K562 (cell line): ENCODE data around the gene R3HDM2.

Experiments
- EP300 ChIP-seq: IDR thresholded peaks from 2 replicates; pipeline ENCODE4 v1.6.1; 2012; ENCODE audit warnings: low read length, improper control_type of control experiment
- HDGF ChIP-seq: fragments of 450-650 bp; IDR thresholded peaks from 2 replicates; pipeline ENCODE4 v1.6.1; 2016
- KLF10 ChIP-seq: fragments of 250-450 bp; sonication (Bioruptor Pico); IDR thresholded peaks from 2 replicates; pipeline ENCODE4 v1.6.1; 2021; ENCODE audit warnings: matching md5 sums
- MAZ ChIP-seq, 2 experiments: fragments of 450-650 bp in 1 of 2; sonication (generic) in 1 of 2; formaldehyde crosslinking; IDR thresholded peaks in 1 of 2; conservative IDR thresholded peaks in 1 of 2; 2 replicates each; pipeline versions ENCODE4 v1.4.0 to v1.5.0; 2020; ENCODE audit warnings: mild to moderate bottlenecking in 1 of 2, missing genetic modification reagents in 1 of 2
- RFX5 ChIP-seq: IDR thresholded peaks from 2 replicates; pipeline ENCODE4 v1.6.1; 2011; ENCODE audit warnings: low read depth, mild to moderate bottlenecking, improper control_type of control experiment, low read length
- ZNF408 ChIP-seq: fragments of 250-450 bp; sonication (Bioruptor Pico); IDR thresholded peaks from 2 replicates; pipeline ENCODE4 v1.4.0; 2020; ENCODE audit warnings: low read depth, mild to moderate bottlenecking, moderate library complexity

DNA sequence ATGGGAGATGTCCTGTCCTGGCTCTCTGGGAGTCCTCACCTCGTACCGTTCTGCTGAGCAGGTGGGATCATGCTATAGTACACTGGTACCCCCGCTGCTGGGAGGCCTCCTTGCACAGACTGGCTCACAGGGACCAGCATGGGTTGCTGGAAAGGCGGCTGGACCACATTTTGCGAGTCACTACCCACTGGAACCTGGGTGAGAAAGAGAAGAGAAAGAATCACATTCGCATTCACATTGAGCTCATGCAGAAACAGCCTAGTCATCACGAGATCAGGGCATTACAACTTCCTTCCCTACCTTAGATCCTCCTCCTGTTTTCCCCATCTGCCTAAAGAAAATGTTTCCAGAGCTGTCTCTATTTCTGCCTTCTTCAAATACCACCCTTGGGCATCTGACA is 162.6 kb downstream of the R3HDM2 start:
- TF ChIP-seq ZNF408 (CRISPR knock-in tag) (no peak), RFX5 (no peak), EP300 (no peak), HDGF (no peak), KLF10 (CRISPR knock-in tag) (no peak), MAZ (CRISPR knock-in tag; conservative IDR thresholded peaks at IDR 0.05 in 1 of 2, IDR thresholded peaks at IDR 0.05 in 1 of 2) (no peak)
